Panc1 (cell line): ENCODE results near the gene SAP130. TPM values are rescaled to one million over a fixed set of nuclear protein-coding genes. Genes with fewer than 3 reads are reported as not detected.

Experiments
- ATAC-seq: fragments of 200-7000 bp; cut with Tn5 transposase; 2 replicates; pipeline ENCODE4 v1.9.1; 2020; ENCODE audit warnings: mild to moderate bottlenecking, moderate library complexity
- BruUV-seq: library from RNA; stranded (reverse); fragments of 400-500 nt; replicated peaks from 2 replicates; lab custom pipeline; 2021; lab: Mats Ljungman, UMichigan
- CTCF ChIA-PET: fragments of 300-600 bp; sonication (Branson Sonifier 250); formaldehyde crosslinking; loops from one replicate; lab custom pipeline; 2022; ENCODE audit warnings: antibody characterized with exemption; lab: Charles Lee
- POLR2A ChIA-PET: fragments of 300-600 bp; sonication (Branson Sonifier 250); formaldehyde crosslinking; loops from one replicate; lab custom pipeline; 2022; ENCODE audit warnings: antibody characterized with exemption; lab: Charles Lee
- DNase-seq: peaks from one replicate; pipeline ENCODE4 v3.0.0-alpha.2; 2010; ENCODE audit warnings: low read depth, low spot score
- H3K27ac ChIP-seq: 2 replicates; pipeline ENCODE4 v1.5.1; 2011; ENCODE audit warnings: mild to moderate bottlenecking, low read length, inconsistent platforms
- H3K27me3 ChIP-seq: fragments of 200-500 bp; sonication (Bioruptor generic); 2 replicates; pipeline ENCODE4 v1.6.0; 2014; ENCODE audit warnings: low read length, inconsistent platforms; ENCODE audit not compliant: control insufficient read depth, insufficient read depth
- H3K36me3 ChIP-seq: fragments of 200-500 bp; sonication (Bioruptor generic); 2 replicates; pipeline ENCODE4 v1.5.1; 2014; ENCODE audit warnings: inconsistent platforms, mild to moderate bottlenecking, low read length, moderate library complexity; ENCODE audit not compliant: control insufficient read depth, insufficient read depth
- H3K4me1 ChIP-seq: 2 replicates; pipeline ENCODE4 v1.5.1; 2011; ENCODE audit warnings: inconsistent platforms, mild to moderate bottlenecking, low read length, moderate library complexity; ENCODE audit not compliant: control insufficient read depth, insufficient read depth
- H3K4me3 ChIP-seq, 2 experiments: 2 replicates each; pipeline ENCODE4 v1.5.1; 2011 to 2012; ENCODE audit warnings: low read depth in 2 of 2, low read length in 2 of 2, mild to moderate bottlenecking in 2 of 2, inconsistent platforms in 1 of 2, moderate library complexity in 1 of 2
- H3K9me3 ChIP-seq: fragments of 200-500 bp; sonication (Bioruptor generic); 2 replicates; pipeline ENCODE4 v1.5.1; 2014; ENCODE audit warnings: low read depth, mild to moderate bottlenecking, inconsistent platforms, low read length, moderate library complexity; ENCODE audit not compliant: control insufficient read depth, insufficient read depth
- CTCF ChIP-seq: fragments of 450-650 bp; IDR thresholded peaks from 2 replicates; pipeline ENCODE4 v1.5.1; 2017; ENCODE audit warnings: mild to moderate bottlenecking
- POLR2AphosphoS5 ChIP-seq: IDR thresholded peaks from 2 replicates; pipeline ENCODE4 v1.6.1; 2012; ENCODE audit warnings: mild to moderate bottlenecking, low read depth, low read length, moderate library complexity
- REST ChIP-seq, 2 experiments: IDR thresholded peaks; 2 replicates each; pipeline ENCODE4 v1.6.1; 2011 to 2012; ENCODE audit warnings: low read depth in 2 of 2, control low read depth in 1 of 2, low read length in 1 of 2, mild to moderate bottlenecking in 1 of 2, moderate library complexity in 1 of 2; ENCODE audit not compliant: insufficient read depth in 1 of 2
- SIN3A ChIP-seq: IDR thresholded peaks from 2 replicates; pipeline ENCODE4 v1.6.1; 2012; ENCODE audit warnings: low read depth, mild to moderate bottlenecking, low read length, moderate library complexity, borderline replicate concordance; ENCODE audit not compliant: insufficient read depth
- TCF7L2 ChIP-seq: IDR thresholded peaks from 2 replicates; pipeline ENCODE4 v1.6.1; 2011; ENCODE audit warnings: mild to moderate bottlenecking, low read depth, low read length, inconsistent platforms
- in situ Hi-C: cut with HindIII; loops from 2 replicates; pipeline ENCODE4 v1.10.0; 2016; ENCODE audit warnings: low sequenced_read_pairs, low pct_unique_long_range_greater_than_20kb
- intact Hi-C: fragments of 100-400 bp; cut with micrococcal nuclease; formaldehyde crosslinking; loops from one replicate; pipeline ENCODE4 v1.10.0; 2022; ENCODE audit not compliant: unreplicated experiment
- total RNA-seq: library from RNA; stranded (reverse); gene quantifications from one replicate; pipeline ENCODE4 v1.2.1, GENCODE V29; 2021; ENCODE audit not compliant: unreplicated experiment

SAP130 gene
- total RNA-seq, 1 experiment from 2014 or later: 34.6 TPM

- H3K27ac ChIP-seq: no peak overlapping the region
- ATAC-seq: no peak
- in situ Hi-C loops: no loop called here
Observed at GRCh38 chr2:127993659-127994058, 34.2 kb downstream of the SAP130 start.

GRCh38 chr2:127991742-127992141 lies 36.1 kb downstream of the SAP130 start:
- DNase-seq: no peak
- no TSS peak for BruUV-seq
- Histone ChIP-seq H3K4me3 (no peak overlapping the region), H3K36me3 (peaks cover 15% of the 10 kb centered on the region), H3K9me3 (no peaks in the 10 kb centered on the region), H3K27ac (no peak overlapping the region), H3K4me1 (no peaks in the 10 kb centered on the region), H3K27me3 (no peaks in the 10 kb centered on the region)
- CTCF ChIA-PET: no interaction called here
- intact Hi-C loops: no loop called here
- TF ChIP-seq TCF7L2 (no peak), POLR2AphosphoS5 (no peak), REST (IDR thresholded peaks at IDR 0.05; ENCODE audit: insufficient read depth in 1 of 2, low read depth in 2 of 2, low read length in 1 of 2) (no peak), SIN3A (no peak), CTCF (no peak)
- POLR2A ChIA-PET: no interaction called here
- in situ Hi-C loops: no loop called here
- ATAC-seq: no peak

More at GRCh38 chr2:127993659-127994058, 34.2 kb downstream of the SAP130 start:
- Histone ChIP-seq H3K27me3 (no peaks in the 10 kb centered on the region), H3K4me3 (no peak overlapping the region), H3K36me3 (peaks cover 15% of the 10 kb centered on the region), H3K9me3 (no peaks in the 10 kb centered on the region), H3K4me1 (no peaks in the 10 kb centered on the region)
- POLR2A ChIA-PET: interaction anchor here (0.6 kb wide), 1 partner anchor 51 kb away, joined by 5 read pairs; no protein-coding TSS in a partner anchor
- TF ChIP-seq POLR2AphosphoS5: no peak
- TF ChIP-seq REST (IDR thresholded peaks at IDR 0.05; ENCODE audit: insufficient read depth in 1 of 2, low read depth in 2 of 2, low read length in 1 of 2): no peak
- no peak for TF ChIP-seq TCF7L2
- TF ChIP-seq SIN3A: no peak
- TF ChIP-seq CTCF: no peak
- intact Hi-C loops: no loop called here
- CTCF ChIA-PET: no interaction called here
- no peak for DNase-seq
- BruUV-seq: no TSS peak
